SK-N-SH treated with all-trans-retinoic acid at 6 μM for 48 hours (cell line): ENCODE measurements around the gene C12orf57.

ENCODE experiments used
- ARNTL ChIP-seq: fragments of 450-650 bp; formaldehyde crosslinking; IDR thresholded peaks from 2 replicates; pipeline ENCODE4 v1.5.0; 2020; ENCODE audit warnings: low read depth, mild to moderate bottlenecking, moderate library complexity, borderline replicate concordance
- CSDC2 ChIP-seq: fragments of 250-450 bp; sonication (Bioruptor Pico); IDR thresholded peaks from 2 replicates; pipeline ENCODE4 v1.5.0; 2020; ENCODE audit warnings: mild to moderate bottlenecking, moderate library complexity
- ESRRG ChIP-seq: fragments of 250-450 bp; sonication (Bioruptor Pico); IDR thresholded peaks from 2 replicates; pipeline ENCODE4 v1.6.1; 2021; ENCODE audit warnings: mild to moderate bottlenecking
- GLIS3 ChIP-seq: fragments of 250-450 bp; sonication (Bioruptor Pico); IDR thresholded peaks from 2 replicates; pipeline ENCODE4 v1.5.0; 2020; ENCODE audit warnings: mild to moderate bottlenecking, moderate library complexity
- ISL1 ChIP-seq: fragments of 250-450 bp; sonication (Bioruptor Pico); IDR thresholded peaks from 2 replicates; pipeline ENCODE4 v2.1.2; 2022; ENCODE audit warnings: mild to moderate bottlenecking, moderate library complexity
- OSR1 ChIP-seq: fragments of 250-450 bp; sonication (Bioruptor Pico); IDR thresholded peaks from 2 replicates; pipeline ENCODE4 v1.8.0; 2022; ENCODE audit warnings: moderate library complexity, mild to moderate bottlenecking, inconsistent platforms
- PPARA ChIP-seq: fragments of 250-450 bp; sonication (Bioruptor Pico); IDR thresholded peaks from 2 replicates; pipeline ENCODE4 v1.5.0; 2020; ENCODE audit warnings: mild to moderate bottlenecking, borderline replicate concordance
- RARB ChIP-seq: fragments of 250-450 bp; sonication (Bioruptor Pico); IDR thresholded peaks from 2 replicates; pipeline ENCODE4 v1.8.0; 2021; ENCODE audit warnings: mild to moderate bottlenecking, moderate library complexity
- TOX ChIP-seq: fragments of 250-450 bp; sonication (Bioruptor Pico); IDR thresholded peaks from 2 replicates; pipeline ENCODE4 v1.8.0; 2021; ENCODE audit warnings: mild to moderate bottlenecking, moderate library complexity, borderline replicate concordance
- ZFP3 ChIP-seq: fragments of 250-450 bp; sonication (Bioruptor Pico); IDR thresholded peaks from 2 replicates; pipeline ENCODE4 v1.5.0; 2020; ENCODE audit warnings: mild to moderate bottlenecking, moderate library complexity
- ZNF565 ChIP-seq: fragments of 450-650 bp; formaldehyde crosslinking; conservative IDR thresholded peaks from 2 replicates; pipeline ENCODE4 v1.5.0; 2020; ENCODE audit warnings: low read depth, mild to moderate bottlenecking, moderate library complexity
- TF ChIP-seq, protein P1 (sequence below): fragments of 250-450 bp; sonication (Bioruptor Pico); IDR thresholded peaks from 2 replicates; pipeline ENCODE4 v1.8.0; 2020; ENCODE audit warnings: mild to moderate bottlenecking, moderate library complexity, borderline replicate concordance
- TF ChIP-seq, protein P2 (sequence below): fragments of 250-450 bp; sonication (Bioruptor Pico); IDR thresholded peaks from 2 replicates; pipeline ENCODE4 v1.8.0; 2021; ENCODE audit warnings: low read depth, mild to moderate bottlenecking, moderate library complexity, borderline replicate concordance
- TF ChIP-seq, protein P3 (sequence below): fragments of 250-450 bp; sonication (Bioruptor Pico); IDR thresholded peaks from 2 replicates; pipeline ENCODE4 v1.5.1; 2020; ENCODE audit warnings: low read depth, mild to moderate bottlenecking, moderate library complexity

DNA sequence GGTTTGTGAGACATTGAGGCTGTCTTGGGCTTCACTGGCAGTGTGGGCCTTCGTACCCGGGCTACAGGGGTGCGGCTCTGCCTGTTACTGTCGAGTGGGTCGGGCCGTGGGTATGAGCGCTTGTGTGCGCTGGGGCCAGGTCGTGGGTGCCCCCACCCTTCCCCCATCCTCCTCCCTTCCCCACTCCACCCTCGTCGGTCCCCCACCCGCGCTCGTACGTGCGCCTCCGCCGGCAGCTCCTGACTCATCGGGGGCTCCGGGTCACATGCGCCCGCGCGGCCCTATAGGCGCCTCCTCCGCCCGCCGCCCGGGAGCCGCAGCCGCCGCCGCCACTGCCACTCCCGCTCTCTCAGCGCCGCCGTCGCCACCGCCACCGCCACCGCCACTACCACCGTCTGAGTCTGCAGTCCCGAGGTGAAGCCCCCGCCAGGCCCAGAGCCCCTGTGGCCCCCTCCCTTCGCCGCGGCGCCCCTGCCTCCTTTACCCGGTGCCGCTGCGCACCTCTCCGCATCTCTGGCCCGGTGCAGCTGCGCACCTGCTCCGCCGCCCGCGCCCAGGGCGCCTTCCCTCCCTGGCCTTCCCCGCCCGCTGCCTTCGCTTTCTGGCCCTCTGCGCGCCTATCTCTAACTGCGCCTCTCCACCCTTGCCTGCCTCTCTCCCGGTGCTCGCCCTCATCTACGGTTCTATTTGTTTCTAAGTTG is 29.4 kb upstream of the C12orf57 start, which contains the start of gene ENO2:
- no peak for TF ChIP-seq TOX (CRISPR knock-in tag)
- TF ChIP-seq, protein P1, sequence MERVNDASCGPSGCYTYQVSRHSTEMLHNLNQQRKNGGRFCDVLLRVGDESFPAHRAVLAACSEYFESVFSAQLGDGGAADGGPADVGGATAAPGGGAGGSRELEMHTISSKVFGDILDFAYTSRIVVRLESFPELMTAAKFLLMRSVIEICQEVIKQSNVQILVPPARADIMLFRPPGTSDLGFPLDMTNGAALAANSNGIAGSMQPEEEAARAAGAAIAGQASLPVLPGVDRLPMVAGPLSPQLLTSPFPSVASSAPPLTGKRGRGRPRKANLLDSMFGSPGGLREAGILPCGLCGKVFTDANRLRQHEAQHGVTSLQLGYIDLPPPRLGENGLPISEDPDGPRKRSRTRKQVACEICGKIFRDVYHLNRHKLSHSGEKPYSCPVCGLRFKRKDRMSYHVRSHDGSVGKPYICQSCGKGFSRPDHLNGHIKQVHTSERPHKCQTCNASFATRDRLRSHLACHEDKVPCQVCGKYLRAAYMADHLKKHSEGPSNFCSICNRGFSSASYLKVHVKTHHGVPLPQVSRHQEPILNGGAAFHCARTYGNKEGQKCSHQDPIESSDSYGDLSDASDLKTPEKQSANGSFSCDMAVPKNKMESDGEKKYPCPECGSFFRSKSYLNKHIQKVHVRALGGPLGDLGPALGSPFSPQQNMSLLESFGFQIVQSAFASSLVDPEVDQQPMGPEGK: no peak
- no peak for TF ChIP-seq OSR1
- TF ChIP-seq ZNF565 (CRISPR knock-in tag): no peak
- TF ChIP-seq, protein P2, sequence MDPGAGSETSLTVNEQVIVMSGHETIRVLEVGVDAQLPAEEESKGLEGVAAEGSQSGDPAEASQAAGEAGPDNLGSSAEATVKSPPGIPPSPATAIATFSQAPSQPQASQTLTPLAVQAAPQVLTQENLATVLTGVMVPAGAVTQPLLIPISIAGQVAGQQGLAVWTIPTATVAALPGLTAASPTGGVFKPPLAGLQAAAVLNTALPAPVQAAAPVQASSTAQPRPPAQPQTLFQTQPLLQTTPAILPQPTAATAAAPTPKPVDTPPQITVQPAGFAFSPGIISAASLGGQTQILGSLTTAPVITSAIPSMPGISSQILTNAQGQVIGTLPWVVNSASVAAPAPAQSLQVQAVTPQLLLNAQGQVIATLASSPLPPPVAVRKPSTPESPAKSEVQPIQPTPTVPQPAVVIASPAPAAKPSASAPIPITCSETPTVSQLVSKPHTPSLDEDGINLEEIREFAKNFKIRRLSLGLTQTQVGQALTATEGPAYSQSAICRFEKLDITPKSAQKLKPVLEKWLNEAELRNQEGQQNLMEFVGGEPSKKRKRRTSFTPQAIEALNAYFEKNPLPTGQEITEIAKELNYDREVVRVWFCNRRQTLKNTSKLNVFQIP (CRISPR knock-in tag): no peak
- TF ChIP-seq, protein P3, sequence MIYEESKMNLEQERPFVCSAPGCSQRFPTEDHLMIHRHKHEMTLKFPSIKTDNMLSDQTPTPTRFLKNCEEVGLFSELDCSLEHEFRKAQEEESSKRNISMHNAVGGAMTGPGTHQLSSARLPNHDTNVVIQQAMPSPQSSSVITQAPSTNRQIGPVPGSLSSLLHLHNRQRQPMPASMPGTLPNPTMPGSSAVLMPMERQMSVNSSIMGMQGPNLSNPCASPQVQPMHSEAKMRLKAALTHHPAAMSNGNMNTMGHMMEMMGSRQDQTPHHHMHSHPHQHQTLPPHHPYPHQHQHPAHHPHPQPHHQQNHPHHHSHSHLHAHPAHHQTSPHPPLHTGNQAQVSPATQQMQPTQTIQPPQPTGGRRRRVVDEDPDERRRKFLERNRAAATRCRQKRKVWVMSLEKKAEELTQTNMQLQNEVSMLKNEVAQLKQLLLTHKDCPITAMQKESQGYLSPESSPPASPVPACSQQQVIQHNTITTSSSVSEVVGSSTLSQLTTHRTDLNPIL (CRISPR knock-in tag): no peak
- no peak for TF ChIP-seq ISL1 (CRISPR knock-in tag)
- no peak for TF ChIP-seq ARNTL
- TF ChIP-seq RARB: no peak
- TF ChIP-seq GLIS3: no peak
- TF ChIP-seq ZFP3 (CRISPR knock-in tag): no peak
- TF ChIP-seq ESRRG: no peak
- no peak for TF ChIP-seq PPARA (CRISPR knock-in tag)
- no peak for TF ChIP-seq CSDC2 (CRISPR knock-in tag)
